ENCODE measurements around the gene TMEM164.

Gene TMEM164

DNA sequence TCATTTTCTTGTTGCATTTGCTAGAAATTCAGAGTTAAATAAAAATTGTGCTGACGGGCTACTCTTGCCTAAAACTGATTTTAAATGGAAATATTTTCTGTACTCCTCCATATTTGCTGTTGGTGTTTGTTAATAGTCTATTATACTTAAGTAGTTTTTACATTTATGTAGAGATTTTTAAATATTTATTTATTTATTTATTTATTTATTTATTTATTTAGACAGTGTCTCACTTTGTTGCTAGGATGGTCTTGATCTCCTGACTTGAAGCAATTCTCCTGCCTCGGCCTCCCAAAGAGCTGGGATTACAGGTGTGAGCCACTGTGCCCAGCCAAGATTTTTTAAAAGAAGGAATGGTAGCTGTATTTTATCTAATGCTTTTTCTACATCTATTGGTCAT lies 68.1 kb downstream of the TMEM164 start:
- no peak for DNase-seq (ENCODE audit: low read depth in 3 of 3)

DNA sequence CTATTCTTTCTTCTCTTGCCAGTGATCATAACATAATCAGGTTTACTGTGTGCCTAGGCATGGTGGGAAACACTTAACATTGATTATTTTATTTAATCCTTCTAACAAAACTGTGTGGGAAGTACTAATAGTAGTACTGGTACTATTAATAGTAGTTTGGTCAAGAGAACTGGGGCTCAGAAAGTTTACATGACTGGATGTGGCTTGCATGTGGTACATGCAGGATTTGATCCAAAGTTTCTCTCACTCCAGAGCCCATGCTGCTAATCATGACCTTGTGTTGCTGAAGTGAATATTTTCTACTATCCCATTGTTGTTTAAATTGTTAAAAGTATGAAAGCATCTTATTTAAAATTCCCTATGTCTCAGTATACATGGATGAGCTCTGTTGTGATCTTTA lies 78.4 kb downstream of the TMEM164 start:
- DNase-seq (ENCODE audit: low read depth in 3 of 3): no peak

DNA sequence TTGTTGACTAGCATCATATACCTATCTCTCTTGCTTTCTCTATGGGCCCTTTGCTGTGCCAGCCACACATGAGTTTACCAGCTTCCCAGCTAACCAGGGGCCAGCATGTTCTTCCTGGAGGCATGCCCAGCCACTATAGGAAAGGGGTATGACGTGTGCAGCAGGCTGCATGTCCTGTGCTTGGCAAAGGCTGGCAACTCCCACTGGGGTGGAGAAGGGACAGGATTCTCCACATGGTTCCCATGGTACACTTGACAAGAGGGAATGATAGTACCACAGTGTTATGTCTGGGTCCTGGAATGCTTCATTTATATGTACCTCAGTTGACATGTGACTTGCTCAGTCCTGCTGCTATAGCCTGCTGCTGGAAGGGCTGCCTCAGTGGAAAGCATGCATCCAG lies 78.8 kb downstream of the TMEM164 start:
- no peak for DNase-seq (ENCODE audit: low read depth in 3 of 3)

DNA sequence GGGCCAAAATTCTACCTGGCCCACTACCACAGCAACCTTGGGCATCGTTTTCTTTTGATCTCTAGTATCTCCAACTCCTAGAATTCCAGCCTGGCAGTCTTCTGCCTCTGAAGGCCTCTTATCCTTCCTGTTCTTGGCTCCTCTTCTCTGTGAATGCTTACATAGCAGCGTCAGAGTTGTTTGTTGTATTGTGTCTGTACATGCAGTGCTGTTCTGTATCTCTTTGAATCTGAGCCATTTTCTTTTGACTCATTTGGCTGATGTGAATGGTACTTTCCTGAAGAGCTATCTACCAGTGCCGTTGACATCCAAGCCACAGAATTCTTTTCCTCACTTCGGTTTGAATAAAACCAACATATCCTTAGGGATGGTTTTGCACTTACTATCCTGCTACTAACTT lies 79.2 kb downstream of the TMEM164 start:
- no peak for DNase-seq (ENCODE audit: low read depth in 3 of 3)

DNA sequence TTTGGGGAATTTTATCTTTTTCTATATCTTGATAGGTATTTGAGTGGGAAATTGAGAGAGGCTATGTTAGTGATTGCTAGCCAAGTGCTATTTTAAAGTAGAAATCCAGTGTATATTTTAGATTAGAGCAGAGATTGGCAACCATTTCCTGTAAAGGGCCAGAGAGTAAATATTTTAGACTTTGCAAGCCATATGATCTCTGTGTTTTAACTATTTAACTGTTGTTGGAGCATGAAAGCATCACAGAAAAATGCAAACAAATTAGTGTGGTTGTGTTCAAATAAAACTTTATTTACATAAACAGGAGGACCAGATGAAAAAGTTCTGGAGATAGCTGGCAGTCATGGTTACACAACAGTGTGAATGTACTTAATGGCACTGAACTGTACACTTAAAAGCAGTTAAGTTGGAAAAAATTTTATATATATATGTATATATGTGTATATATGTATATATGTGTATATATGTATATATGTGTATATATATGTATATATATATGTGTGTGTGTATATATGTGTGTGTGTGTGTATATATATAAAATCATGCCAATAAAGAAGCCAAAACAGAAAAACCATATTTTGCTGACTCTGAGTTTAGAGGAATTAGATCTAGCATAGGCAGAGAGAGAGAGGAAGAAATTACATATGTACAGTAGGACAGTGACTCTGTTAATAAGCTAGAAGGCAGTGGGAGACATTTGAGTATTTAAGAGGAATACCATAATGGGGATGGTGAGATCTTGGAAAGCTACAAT lies 83.4 kb downstream of the TMEM164 start:
- DNase-seq (ENCODE audit: low read depth in 3 of 3): no peak

DNA sequence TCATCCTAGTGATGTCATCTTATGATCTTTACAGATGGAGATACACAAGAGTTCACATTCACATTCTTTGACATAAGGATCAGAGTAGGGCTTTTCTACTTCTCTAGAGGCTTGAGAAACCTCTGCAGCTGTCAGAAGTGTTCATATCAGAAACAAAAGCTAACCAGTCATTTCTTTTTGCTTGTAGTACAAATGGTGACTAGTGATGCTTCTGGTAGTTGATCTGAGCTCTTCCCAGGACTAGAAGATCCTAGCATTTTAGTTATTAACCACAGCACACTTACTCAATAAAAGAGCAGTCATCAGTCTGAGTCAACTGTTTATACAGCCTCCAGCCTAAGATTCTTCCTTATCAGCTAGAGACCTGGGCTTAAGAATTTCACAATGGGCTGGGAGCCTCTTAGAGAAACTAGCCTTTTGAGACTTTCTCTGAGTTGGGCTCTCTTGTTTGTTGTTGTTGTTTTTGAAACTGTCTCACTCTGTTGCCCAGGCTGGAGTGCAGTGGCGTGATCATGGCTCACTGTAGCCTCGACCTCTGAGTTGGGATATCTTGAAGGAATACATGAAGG lies 84.1 kb downstream of the TMEM164 start:
- no peak for DNase-seq (ENCODE audit: low read depth in 3 of 3)

DNA sequence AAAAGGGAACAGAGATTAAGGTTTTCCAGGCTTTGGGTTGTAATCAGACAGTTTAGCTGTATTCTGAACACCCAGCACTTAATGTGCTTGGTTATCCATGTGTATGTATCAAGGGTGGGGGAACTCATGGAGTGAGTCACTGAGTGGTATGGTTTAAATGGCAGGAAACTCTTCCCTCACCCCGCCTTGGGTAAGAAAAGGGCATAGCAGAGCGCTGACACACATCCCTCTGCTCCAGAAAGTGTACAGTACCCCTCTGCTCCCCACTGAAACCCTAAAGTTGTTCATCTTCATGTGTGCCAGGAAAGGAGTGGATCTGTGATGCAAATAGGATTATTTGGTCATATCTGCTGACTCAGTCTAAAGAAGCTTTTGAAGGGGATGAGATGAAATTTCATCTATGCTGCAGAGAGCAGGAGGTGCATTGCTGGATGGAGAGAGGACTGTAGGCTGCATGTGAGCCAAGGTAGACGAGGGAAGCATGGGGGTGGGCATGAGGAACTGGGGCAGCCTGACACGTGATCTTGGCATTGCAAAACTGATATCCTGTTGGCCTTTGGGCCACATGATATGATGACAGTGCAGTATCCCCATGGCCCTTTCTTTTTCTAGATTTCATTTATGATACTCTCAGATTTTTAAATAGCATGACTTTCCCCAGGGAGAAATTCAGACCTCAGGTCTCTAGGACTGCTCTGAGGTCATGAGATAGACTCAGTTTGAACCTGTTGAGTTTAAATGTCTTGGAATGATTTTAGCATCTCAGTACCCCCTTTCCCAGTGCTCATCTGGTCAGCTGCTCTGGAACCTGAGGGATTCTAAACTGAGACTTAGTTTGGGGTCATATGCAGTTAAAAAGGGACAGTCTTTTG lies 84.8 kb downstream of the TMEM164 start:
- DNase-seq (ENCODE audit: low read depth in 3 of 3): peak in 1 of 3 donors; percentile 0

DNA sequence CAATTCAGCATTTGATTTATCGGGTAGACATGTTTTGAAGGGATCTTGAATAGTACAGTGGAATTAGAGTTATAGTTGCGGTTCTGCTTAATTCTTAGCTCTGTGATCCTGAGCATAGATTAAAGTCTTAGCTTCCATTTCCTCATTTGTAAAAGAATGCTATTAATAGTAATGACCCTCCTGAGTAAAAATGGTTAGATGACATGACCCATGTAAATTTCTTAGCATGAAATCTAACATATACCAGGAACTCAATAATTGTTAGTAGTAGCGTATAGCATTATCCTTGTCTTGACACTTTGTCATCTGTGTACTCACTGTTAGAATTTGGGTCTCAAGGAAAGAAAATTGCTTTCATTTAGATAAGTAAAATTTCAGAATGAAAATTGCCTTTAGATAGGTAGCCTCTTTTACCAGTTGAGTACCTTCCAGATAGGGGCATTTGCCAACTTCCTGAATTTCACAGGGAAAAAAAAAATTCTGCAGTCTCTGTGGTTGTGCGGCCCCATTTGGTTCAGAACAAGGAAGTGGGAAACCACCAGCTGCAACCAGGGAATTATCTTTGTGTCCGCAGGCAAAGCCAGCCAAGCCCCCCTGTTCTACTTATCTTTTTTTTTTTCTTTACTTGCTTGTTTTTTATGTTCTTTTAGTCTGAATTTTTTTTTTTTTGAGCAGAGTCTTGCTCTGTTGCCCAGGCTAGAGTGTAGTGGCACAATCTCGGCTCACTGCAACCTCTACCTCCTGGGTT lies 86.9 kb downstream of the TMEM164 start:
- DNase-seq (ENCODE audit: low read depth in 3 of 3): no peak

DNA sequence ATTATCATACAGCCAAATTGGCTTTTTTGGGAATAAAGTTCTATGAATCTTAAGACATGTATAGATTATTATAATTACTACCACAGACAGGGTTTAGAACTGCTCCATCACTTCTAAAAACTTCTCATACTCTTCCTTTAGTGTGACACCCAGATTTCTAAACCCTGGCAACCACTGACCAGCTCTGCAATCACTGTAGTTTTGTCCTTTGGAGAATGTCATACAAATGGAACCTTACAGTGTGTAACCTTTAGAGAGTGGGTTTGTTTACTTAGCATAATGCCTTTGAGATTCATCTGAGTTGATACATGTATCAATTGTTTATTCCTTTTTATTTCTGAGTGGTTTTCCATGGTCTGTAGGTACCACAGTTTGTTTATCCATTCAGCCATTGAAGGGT lies 95.0 kb downstream of the TMEM164 start:
- DNase-seq (ENCODE audit: low read depth in 3 of 3): no peak

DNA sequence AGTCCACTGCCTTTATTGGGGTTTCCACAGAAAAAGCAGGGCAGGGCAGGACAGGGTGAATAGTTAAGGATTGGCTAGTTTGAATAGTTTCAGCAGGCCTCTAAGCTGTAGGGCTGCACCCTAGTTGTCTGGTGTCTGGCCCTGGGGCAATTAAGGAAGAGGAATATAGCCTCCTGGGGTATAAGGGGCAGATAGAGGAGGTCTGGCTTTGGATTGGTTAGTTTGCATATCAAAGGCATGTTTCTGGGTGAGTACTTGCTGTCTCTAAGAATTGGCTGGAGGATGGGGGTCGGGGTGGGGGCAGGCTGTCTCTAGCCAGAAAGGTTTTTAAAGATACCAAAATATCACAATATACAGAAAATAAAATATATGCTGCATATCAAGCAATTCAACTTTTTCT lies 100.4 kb downstream of the TMEM164 start:
- no peak for DNase-seq (ENCODE audit: low read depth in 3 of 3)

DNA sequence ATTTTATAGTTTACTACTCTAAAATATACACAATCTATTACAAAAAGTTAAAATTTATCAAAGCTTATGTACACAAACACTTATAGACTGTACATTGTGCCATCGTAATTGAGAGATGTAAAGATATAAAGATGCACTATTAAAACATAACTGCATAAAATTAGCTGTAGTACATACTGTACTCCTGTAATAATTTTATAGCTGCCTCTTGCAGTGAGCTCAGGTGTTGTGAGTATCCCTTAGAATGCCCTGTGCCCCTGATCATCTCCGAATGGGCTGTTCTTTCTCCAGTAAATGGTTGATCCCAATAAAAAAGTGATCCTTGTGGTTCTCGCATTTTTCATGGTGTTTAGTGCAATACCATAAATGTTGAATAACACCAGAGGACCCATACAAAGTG lies 101.2 kb downstream of the TMEM164 start:
- DNase-seq (ENCODE audit: low read depth in 3 of 3): no peak

DNA sequence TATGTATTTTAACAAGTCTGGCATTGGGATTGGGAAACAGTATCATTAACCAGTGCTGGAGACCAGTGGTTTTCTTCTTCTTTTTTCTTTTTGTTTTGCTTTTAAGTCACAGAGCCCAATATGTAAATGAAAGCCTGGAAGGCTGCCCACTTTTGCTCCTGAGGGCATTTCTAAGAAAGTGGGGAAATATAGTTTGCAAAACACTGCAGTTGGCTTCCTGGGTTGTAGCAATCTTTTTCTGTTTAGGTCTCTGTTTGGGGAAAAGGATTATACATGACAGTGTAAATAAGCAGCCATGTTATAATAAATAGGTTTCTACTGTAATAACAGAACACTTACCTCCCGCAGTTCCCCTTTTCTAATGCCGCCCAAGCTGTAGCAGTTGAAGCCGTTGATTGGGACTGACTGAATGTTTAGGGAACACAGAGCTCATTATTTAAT lies 105.5 kb downstream of the TMEM164 start:
- no peak for DNase-seq (ENCODE audit: low read depth in 3 of 3)

DNA sequence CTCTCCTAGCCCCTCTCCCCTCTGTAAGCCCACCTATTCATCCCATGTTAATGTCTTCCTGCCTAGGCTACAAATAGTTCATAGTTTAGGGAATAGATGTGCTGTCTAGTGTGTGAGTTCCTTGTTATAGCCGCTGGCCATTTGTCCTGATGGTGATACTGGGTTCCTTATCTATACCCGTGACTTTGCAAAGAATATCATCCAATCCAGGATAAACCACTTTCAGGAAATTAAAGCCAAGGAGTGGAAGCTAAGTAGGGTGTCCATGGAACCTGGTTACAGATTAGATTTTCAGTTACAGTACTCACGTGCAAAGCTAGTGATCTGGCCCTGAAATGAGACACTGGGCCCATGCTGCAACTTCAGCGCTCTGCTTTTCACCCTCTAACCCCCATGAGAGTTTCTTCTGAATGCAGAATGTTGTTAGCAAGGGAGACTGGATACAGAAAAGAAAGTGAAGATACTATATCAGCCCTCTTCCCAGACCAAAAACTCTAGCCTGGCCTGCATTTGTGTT lies 111.4 kb downstream of the TMEM164 start:
- no peak for DNase-seq (ENCODE audit: low read depth in 3 of 3)

DNA sequence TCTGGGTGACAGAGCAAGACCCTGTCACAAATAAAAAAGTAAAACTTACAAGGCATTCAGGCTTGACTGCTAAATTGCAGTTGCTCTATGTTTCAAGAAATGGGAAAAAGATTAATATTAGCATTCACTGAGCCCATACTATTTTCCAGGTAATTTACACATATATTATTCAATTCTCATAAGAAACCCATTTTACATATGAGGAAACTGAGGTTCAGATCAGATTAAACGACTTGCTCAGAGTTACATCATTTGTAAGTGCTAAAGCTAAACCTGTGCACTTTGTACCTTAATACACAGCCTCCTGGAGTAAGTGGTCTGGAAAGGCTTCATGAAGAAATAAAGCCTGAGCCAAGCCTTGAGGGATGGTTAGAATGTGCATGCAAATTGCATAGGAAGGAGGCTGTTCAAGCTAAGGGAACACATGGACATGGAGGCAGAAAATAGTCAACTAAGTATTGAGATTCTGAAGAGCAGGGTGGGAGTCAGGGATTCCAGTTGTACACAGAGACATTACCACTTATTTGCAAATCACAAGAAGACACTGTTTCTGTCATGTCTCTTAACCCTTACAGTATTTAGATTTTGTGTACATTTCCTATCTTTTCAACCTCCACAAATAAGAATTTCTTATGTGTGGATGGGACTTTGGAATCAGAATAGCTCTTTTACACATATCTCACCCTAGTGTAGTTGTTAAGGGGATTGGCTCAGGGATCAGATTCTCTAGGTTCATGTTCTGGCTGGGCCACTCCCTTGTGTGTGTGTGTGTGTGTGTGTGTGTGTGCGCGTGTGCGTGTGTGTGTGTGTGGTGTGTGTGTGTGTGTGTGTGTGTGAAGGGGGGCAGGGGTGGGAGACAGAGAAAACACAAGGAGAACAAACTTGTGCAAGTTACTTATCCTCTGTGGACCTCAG lies 113.4 kb downstream of the TMEM164 start:
- DNase-seq (ENCODE audit: low read depth in 3 of 3): no peak

DNA sequence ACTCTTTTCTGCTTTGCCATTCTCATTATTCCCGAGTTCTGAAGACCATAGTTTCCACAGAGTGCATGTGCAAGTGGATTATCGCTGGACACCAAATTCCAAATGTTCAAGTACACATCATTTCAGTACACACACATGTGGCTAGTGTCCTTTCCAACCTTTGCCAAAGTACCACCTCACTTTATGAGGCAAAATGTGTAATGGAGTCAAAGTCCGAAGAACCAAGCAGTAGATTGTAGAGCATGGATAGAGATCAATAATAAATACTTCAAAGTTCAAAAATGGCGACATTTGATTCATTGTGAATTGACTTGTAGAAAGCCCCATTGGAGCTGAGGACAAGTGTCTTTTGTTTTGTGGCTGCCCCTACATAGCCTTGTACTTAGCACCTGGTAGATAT lies 115.6 kb downstream of the TMEM164 start:
- no peak for DNase-seq (ENCODE audit: low read depth in 3 of 3)

DNA sequence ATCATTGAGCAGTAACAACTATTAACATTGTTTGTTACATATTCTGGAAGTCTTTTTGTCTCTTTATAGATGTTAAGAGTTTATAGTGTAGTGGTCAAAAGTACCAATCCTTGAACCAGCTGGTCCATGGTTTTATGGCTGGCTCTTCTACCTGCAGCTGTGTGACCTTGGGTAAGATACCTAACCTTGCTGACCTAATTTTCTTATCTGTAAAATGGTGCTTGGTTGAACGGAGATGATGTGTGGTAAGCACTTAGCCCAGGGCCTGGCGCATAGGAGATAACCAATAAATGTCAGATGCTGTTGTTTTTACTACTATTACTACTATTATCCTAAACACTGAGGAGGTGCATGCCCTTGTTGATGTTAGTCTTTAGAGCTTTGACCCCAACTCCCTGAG lies 116.6 kb downstream of the TMEM164 start:
- no peak for DNase-seq (ENCODE audit: low read depth in 3 of 3)

DNA sequence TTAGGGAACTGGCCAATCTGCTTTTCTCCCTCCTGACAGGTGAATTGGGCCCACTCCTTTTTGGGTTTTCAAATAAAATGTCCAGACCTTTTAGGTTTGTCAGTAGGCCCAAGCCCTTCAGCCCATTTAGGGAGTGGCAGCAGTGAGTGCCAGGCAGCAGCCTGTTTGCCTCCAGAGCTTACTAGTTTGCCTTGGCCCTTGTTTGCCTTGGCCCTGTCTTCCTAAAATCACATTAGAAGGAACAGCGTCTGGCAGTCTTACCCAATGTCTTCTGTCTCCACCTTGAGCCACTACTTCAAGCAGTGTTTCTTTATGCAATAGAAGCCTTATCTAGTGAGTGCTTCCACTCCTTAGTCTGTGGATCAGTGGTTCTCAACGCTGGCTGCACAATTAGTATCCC lies 117.1 kb downstream of the TMEM164 start:
- DNase-seq (ENCODE audit: low read depth in 3 of 3): no peak

DNA sequence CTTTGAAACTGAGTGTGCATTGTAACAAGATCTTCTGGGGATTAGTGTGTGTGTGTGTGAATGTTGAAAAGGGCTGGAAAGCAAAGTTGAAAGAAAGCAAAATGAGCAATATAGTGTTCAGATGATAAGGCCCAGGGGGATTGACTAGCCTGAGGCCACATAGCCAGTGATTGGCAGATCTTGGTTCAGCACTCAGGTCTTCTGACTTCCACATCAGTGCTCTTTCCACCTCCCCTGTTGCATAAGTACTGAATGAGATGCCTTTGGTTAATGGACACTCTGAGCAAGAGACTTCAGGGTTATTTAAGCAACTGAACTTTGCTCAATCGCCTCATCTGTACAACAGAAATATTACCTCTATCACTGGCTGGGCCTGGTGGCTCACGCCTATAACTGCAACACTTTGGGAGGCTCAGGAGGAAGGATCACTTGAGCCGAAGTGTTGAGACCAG lies 120.4 kb downstream of the TMEM164 start:
- DNase-seq (ENCODE audit: low read depth in 3 of 3): no peak

DNA sequence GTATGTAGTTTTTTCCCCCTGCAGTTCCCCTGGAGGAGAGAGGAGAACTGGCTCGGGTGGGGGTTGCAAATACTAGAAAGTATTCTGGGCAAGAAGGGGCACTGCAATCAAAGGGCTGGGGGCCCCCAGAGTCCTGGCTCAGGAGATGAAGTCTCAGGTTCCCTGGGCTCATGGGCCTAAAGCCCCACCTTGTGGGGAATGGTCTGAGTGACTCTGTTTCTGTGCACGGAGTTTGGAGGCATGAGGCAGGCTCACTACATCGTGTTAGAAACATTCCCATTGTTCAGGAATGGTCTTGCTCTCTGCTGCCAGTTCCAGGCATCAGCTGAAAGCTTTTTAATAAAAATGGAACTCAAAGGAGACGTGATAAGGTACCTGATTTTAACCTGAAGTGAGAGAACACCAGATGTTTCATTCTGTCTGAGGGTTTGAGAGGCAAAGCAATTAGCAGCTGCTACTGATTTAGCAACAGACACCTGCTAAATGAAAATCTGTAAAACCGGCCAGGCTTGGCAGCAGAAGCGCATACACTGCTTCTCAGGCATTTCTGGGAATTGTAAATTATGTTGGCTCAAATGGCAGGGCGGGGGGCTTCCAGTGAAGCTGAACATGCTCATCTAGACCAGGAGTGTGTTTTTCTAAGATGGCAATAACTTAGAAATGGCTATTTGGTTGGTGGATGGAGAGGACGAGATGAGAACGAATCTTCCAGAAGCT lies 122.7 kb downstream of the TMEM164 start:
- DNase-seq (ENCODE audit: low read depth in 3 of 3): no peak

DNA sequence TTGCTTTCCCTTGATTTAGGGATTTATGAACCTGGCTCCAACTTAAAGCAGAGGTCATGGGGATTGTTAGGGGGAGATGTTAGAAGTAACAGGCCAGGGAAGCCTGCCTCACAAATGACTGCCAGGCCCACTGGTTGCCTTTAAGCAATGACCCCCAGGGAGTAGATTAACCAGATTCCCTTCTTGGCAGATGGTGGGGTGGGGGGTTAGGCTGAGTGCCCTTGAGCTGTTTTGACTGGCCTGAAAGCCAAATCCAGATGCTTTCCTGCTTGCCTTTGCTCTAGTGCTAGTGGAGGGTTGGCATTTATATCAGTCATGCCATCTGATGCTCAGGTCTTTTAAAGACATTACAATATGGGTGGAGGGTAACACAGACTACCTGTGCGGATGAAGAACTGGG lies 128.1 kb downstream of the TMEM164 start:
- no peak for DNase-seq (ENCODE audit: low read depth in 3 of 3)
